T-helper 17 cell (primary cell): ENCODE results near the gene CEP250. TPM values are rescaled to one million over a fixed set of nuclear protein-coding genes. Genes with fewer than 3 reads are reported as not detected.

Experiments
- ATAC-seq: fragments of 150-1000 bp; cut with Tn5 transposase; 2 replicates; pipeline ENCODE4 v1.10.0; 2021; ENCODE audit warnings: mild to moderate bottlenecking, moderate library complexity
- DNase-seq, 3 donors: peaks; one replicate each; pipeline versions ENCODE4 v3.0.0 to v3.0.0-alpha.2; 2020 to 2021
- H3K9me3 ChIP-seq: one replicate; pipeline ENCODE4 v1.7.0; 2013; ENCODE audit warnings: low read length, mild to moderate bottlenecking; ENCODE audit not compliant: control insufficient read depth, poor library complexity, severe bottlenecking
- H3K27ac Mint-ChIP-seq: one replicate; pipeline ENCODE4 v1.8.0; 2022; ENCODE audit warnings: mild to moderate bottlenecking, moderate library complexity, mixed read lengths
- H3K27me3 Mint-ChIP-seq: one replicate; pipeline ENCODE4 v1.8.0; 2022; ENCODE audit warnings: mixed read lengths
- H3K36me3 Mint-ChIP-seq: one replicate; pipeline ENCODE4 v1.8.0; 2022; ENCODE audit warnings: low read depth, mixed read lengths
- H3K4me1 Mint-ChIP-seq: one replicate; pipeline ENCODE4 v1.8.0; 2022; ENCODE audit warnings: mild to moderate bottlenecking, mixed read lengths
- H3K4me3 Mint-ChIP-seq: one replicate; pipeline ENCODE4 v1.8.0; 2022; ENCODE audit warnings: mild to moderate bottlenecking, moderate library complexity, mixed read lengths
- total RNA-seq, 4 donors: library from RNA in 2 of 4; stranded (reverse) in 2 of 4; gene quantifications; one replicate each; pipeline ENCODE4 v1.2.3 and lab custom pipeline; 2022 to 2026

Gene CEP250
- total RNA-seq, 2 donors from 2014 or later = 36.6 to 44.4 TPM

GRCh38 chr20:35491823-35492222 is 36.4 kb downstream of the CEP250 start:
- Mint-ChIP-seq H3K27ac (peak overlapping the region; percentile 97), H3K27me3 (no peaks in the 10 kb centered on the region), H3K36me3 (peaks cover 14% of the 10 kb centered on the region), H3K4me3 (peak overlapping the region; percentile 99), H3K4me1 (peaks cover 50% of the 10 kb centered on the region)
- DNase-seq (no peak), ATAC-seq (no peak)
- no peaks in the 10 kb centered on the region for H3K9me3 ChIP-seq

GRCh38 chr20:35492352-35492751 is 37.0 kb downstream of the CEP250 start:
- H3K4me3 Mint-ChIP-seq = peak overlapping the region; percentile 99
- H3K4me1 Mint-ChIP-seq = peaks cover 50% of the 10 kb centered on the region
- ATAC-seq (no peak), DNase-seq (no peak)
- H3K36me3 Mint-ChIP-seq = peaks cover 14% of the 10 kb centered on the region
- H3K27me3 Mint-ChIP-seq = no peaks in the 10 kb centered on the region
- H3K9me3 ChIP-seq = no peaks in the 10 kb centered on the region
- peak overlapping the region; percentile 97 for H3K27ac Mint-ChIP-seq

GRCh38 chr20:35496481-35496880 is 41.1 kb downstream of the CEP250 start:
- DNase-seq = no peak
- Mint-ChIP-seq H3K27me3 (no peaks in the 10 kb centered on the region), H3K27ac (peak overlapping the region; percentile 49), H3K36me3 (peaks cover 23% of the 10 kb centered on the region), H3K4me1 (peaks cover 35% of the 10 kb centered on the region), H3K4me3 (no peak overlapping the region)
- no peaks in the 10 kb centered on the region for H3K9me3 ChIP-seq
- no peak for ATAC-seq

GRCh38 chr20:35497320-35497719 is 41.9 kb downstream of the CEP250 start:
- DNase-seq = no peak
- no peaks in the 10 kb centered on the region for H3K27me3 Mint-ChIP-seq
- no peak overlapping the region for H3K4me3 Mint-ChIP-seq
- no peak overlapping the region for H3K27ac Mint-ChIP-seq
- ATAC-seq = no peak
- H3K9me3 ChIP-seq = no peaks in the 10 kb centered on the region
- H3K4me1 Mint-ChIP-seq = peaks cover 31% of the 10 kb centered on the region
- H3K36me3 Mint-ChIP-seq = peaks cover 27% of the 10 kb centered on the region

GRCh38 chr20:35497780-35498189 is 42.4 kb downstream of the CEP250 start:
- Mint-ChIP-seq H3K4me3 (no peak overlapping the region), H3K4me1 (peaks cover 31% of the 10 kb centered on the region), H3K27me3 (no peaks in the 10 kb centered on the region), H3K27ac (no peak overlapping the region), H3K36me3 (peaks cover 31% of the 10 kb centered on the region)
- no peak for ATAC-seq
- no peak for DNase-seq
- H3K9me3 ChIP-seq = no peaks in the 10 kb centered on the region

GRCh38 chr20:35499271-35499670 is 43.9 kb downstream of the CEP250 start:
- DNase-seq (no peak), ATAC-seq (no peak)
- Mint-ChIP-seq H3K27ac (peak overlapping the region; percentile 27), H3K4me1 (peaks cover 39% of the 10 kb centered on the region), H3K36me3 (peaks cover 39% of the 10 kb centered on the region), H3K27me3 (no peaks in the 10 kb centered on the region), H3K4me3 (no peak overlapping the region)
- no peaks in the 10 kb centered on the region for H3K9me3 ChIP-seq

GRCh38 chr20:35502352-35502751 is 47.0 kb downstream of the CEP250 start:
- H3K4me1 Mint-ChIP-seq = peaks cover 42% of the 10 kb centered on the region
- no peak overlapping the region for H3K4me3 Mint-ChIP-seq
- no peaks in the 10 kb centered on the region for H3K27me3 Mint-ChIP-seq
- peak; percentile 60 for ATAC-seq
- peak overlapping the region; percentile 83 for H3K27ac Mint-ChIP-seq
- no peaks in the 10 kb centered on the region for H3K9me3 ChIP-seq
- no peak for DNase-seq
- H3K36me3 Mint-ChIP-seq = peaks cover 37% of the 10 kb centered on the region

GRCh38 chr20:35503281-35503680 is 47.9 kb downstream of the CEP250 start:
- H3K4me3 Mint-ChIP-seq = peak overlapping the region; percentile 41
- H3K4me1 Mint-ChIP-seq = peaks cover 43% of the 10 kb centered on the region
- DNase-seq = no peak
- no peaks in the 10 kb centered on the region for H3K9me3 ChIP-seq
- no peaks in the 10 kb centered on the region for H3K27me3 Mint-ChIP-seq
- no peak overlapping the region for H3K27ac Mint-ChIP-seq
- ATAC-seq = no peak
- H3K36me3 Mint-ChIP-seq = peaks cover 37% of the 10 kb centered on the region

- H3K27ac Mint-ChIP-seq = peak overlapping the region; percentile 81
- H3K4me1 Mint-ChIP-seq = peaks cover 42% of the 10 kb centered on the region
- peaks cover 37% of the 10 kb centered on the region for H3K36me3 Mint-ChIP-seq
- H3K27me3 Mint-ChIP-seq = no peaks in the 10 kb centered on the region
- H3K9me3 ChIP-seq = no peaks in the 10 kb centered on the region
- no peak overlapping the region for H3K4me3 Mint-ChIP-seq
- ATAC-seq (no peak), DNase-seq (no peak)
These were observed 48.6 kb downstream of the CEP250 start for GRCh38 chr20:35503841-35504561.

GRCh38 chr20:35504751-35505150 is 49.4 kb downstream of the CEP250 start:
- no peaks in the 10 kb centered on the region for H3K9me3 ChIP-seq
- no peak overlapping the region for H3K4me3 Mint-ChIP-seq
- DNase-seq (no peak), ATAC-seq (no peak)
- H3K27me3 Mint-ChIP-seq = no peaks in the 10 kb centered on the region
- peaks cover 37% of the 10 kb centered on the region for H3K4me1 Mint-ChIP-seq
- H3K36me3 Mint-ChIP-seq = peaks cover 32% of the 10 kb centered on the region
- H3K27ac Mint-ChIP-seq = peak overlapping the region; percentile 81

GRCh38 chr20:35506179-35506578 is 50.8 kb downstream of the CEP250 start:
- no peak overlapping the region for H3K4me3 Mint-ChIP-seq
- peaks cover 28% of the 10 kb centered on the region for H3K36me3 Mint-ChIP-seq
- ATAC-seq (no peak), DNase-seq (no peak)
- no peaks in the 10 kb centered on the region for H3K27me3 Mint-ChIP-seq
- no peaks in the 10 kb centered on the region for H3K9me3 ChIP-seq
- peaks cover 34% of the 10 kb centered on the region for H3K4me1 Mint-ChIP-seq
- peak overlapping the region; percentile 81 for H3K27ac Mint-ChIP-seq

GRCh38 chr20:35506872-35507638 is 51.7 kb downstream of the CEP250 start:
- ATAC-seq = no peak
- Mint-ChIP-seq H3K27me3 (no peaks in the 10 kb centered on the region), H3K4me1 (peaks cover 34% of the 10 kb centered on the region), H3K27ac (no peak overlapping the region), H3K4me3 (no peak overlapping the region), H3K36me3 (peaks cover 27% of the 10 kb centered on the region)
- no peak for DNase-seq
- no peaks in the 10 kb centered on the region for H3K9me3 ChIP-seq

GRCh38 chr20:35508493-35509218 is 53.3 kb downstream of the CEP250 start:
- no peak for DNase-seq
- peaks cover 11% of the 10 kb centered on the region for H3K36me3 Mint-ChIP-seq
- peaks cover 21% of the 10 kb centered on the region for H3K4me1 Mint-ChIP-seq
- no peak for ATAC-seq
- H3K27ac Mint-ChIP-seq = no peak overlapping the region
- H3K9me3 ChIP-seq = no peaks in the 10 kb centered on the region
- no peak overlapping the region for H3K4me3 Mint-ChIP-seq
- H3K27me3 Mint-ChIP-seq = no peaks in the 10 kb centered on the region
